WTC11 (cell line): ENCODE results near the gene RHOBTB1.

Source experiments
- TF ChIP-seq, protein P1 (sequence below): sonication (generic); formaldehyde crosslinking; conservative IDR thresholded peaks from 2 replicates; pipeline ENCODE4 v1.8.1; 2022; ENCODE audit warnings: mild to moderate bottlenecking, missing genetic modification reagents
- TF ChIP-seq, protein P2 (sequence below): fragments of 200-600 bp; IDR thresholded peaks from 2 replicates; pipeline ENCODE4 v1.8.0; 2022; ENCODE audit warnings: antibody characterized with exemption
- TF ChIP-seq, protein P3 (sequence below): fragments of 250-450 bp; sonication (Bioruptor Pico); IDR thresholded peaks from 2 replicates; pipeline ENCODE4 v1.9.0; 2021; ENCODE audit warnings: mild to moderate bottlenecking
- TF ChIP-seq, protein P4 (sequence below): sonication (generic); formaldehyde crosslinking; IDR thresholded peaks from 2 replicates; pipeline ENCODE4 v1.8.0; 2022; ENCODE audit warnings: mild to moderate bottlenecking, missing genetic modification reagents

DNA sequence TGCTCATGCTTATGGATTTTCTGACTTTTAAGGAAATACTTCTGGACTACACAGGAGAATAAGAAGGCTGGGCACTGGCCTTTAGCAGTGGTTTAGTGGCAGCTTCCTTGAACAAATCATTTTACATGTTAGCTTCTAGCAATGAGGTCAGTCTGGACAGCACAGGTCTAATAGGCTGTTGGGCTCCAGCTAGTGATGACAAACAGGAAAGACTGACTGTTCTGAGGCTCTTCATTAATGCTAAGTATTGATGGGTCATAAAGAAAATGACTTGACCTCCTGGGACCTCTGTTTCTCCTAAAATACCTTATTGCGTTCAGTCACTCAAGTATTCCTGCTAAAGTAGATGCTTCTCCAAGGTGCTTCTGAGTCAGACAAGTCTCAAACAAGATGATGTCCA lies 4.9 kb upstream of the RHOBTB1 start:
- TF ChIP-seq, protein P1, sequence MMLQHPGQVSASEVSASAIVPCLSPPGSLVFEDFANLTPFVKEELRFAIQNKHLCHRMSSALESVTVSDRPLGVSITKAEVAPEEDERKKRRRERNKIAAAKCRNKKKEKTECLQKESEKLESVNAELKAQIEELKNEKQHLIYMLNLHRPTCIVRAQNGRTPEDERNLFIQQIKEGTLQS (CRISPR knock-in tag): no peak
- TF ChIP-seq, protein P2, sequence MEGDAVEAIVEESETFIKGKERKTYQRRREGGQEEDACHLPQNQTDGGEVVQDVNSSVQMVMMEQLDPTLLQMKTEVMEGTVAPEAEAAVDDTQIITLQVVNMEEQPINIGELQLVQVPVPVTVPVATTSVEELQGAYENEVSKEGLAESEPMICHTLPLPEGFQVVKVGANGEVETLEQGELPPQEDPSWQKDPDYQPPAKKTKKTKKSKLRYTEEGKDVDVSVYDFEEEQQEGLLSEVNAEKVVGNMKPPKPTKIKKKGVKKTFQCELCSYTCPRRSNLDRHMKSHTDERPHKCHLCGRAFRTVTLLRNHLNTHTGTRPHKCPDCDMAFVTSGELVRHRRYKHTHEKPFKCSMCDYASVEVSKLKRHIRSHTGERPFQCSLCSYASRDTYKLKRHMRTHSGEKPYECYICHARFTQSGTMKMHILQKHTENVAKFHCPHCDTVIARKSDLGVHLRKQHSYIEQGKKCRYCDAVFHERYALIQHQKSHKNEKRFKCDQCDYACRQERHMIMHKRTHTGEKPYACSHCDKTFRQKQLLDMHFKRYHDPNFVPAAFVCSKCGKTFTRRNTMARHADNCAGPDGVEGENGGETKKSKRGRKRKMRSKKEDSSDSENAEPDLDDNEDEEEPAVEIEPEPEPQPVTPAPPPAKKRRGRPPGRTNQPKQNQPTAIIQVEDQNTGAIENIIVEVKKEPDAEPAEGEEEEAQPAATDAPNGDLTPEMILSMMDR: no peak
- TF ChIP-seq, protein P3, sequence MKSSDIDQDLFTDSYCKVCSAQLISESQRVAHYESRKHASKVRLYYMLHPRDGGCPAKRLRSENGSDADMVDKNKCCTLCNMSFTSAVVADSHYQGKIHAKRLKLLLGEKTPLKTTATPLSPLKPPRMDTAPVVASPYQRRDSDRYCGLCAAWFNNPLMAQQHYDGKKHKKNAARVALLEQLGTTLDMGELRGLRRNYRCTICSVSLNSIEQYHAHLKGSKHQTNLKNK (CRISPR knock-in tag): no peak
- TF ChIP-seq, protein P4, sequence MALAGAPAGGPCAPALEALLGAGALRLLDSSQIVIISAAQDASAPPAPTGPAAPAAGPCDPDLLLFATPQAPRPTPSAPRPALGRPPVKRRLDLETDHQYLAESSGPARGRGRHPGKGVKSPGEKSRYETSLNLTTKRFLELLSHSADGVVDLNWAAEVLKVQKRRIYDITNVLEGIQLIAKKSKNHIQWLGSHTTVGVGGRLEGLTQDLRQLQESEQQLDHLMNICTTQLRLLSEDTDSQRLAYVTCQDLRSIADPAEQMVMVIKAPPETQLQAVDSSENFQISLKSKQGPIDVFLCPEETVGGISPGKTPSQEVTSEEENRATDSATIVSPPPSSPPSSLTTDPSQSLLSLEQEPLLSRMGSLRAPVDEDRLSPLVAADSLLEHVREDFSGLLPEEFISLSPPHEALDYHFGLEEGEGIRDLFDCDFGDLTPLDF (CRISPR knock-in tag): no peak
